Superior temporal gyrus (tissue), 1 donor: ENCODE measurements around the gene SIRT3.

ENCODE experiments used
- DNase-seq: peaks from one replicate; pipeline ENCODE4 v3.0.0-alpha.2; 2016; ENCODE audit errors: extremely low spot score

Gene SIRT3

DNA sequence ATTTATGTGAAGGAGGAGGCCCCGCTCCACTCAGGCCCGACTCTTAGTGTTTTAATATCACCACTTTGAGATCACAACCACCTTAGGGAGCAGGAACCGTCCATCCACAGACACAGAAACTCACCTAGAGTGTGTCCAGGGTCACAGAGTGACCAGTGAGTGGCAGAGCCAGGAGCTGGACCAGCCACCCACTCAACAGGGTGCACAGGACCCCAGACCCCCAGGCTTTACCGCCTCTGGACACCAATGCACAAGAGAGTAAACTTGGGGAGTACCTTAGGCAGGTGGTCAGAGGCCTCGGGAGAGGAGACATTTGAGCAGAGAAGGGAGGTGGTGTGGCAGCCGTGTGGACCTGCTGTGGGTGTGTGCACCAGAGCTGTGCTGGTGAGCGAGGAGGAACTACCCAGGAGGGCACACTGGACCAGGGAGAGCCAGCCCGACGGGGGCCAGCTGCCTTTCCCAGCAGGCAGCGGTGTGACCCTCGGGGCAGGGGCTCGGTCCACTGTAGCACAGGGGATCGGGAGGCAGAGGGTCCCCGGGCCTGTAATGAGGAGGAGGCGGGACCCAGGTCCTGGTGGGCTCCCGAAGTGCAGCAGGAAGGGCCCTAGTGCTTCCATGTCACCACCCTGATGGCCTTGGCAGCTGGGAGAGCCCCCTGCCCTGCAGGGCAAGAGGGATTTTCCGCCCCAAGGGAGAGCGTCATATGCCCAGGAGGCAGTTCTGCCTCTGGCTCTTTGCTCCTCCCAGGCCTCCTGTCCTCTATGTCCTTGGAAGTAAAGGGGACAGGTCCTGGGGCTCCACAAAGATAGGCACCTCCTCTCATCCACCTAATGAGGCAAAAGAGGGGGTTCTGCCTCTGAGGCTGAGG lies 34.5 kb upstream of the SIRT3 start:
- DNase-seq: no peak

- peak; percentile 41 for DNase-seq
Observed at GRCh38 chr11:269146-269890, 33.2 kb upstream of the SIRT3 start.

DNA sequence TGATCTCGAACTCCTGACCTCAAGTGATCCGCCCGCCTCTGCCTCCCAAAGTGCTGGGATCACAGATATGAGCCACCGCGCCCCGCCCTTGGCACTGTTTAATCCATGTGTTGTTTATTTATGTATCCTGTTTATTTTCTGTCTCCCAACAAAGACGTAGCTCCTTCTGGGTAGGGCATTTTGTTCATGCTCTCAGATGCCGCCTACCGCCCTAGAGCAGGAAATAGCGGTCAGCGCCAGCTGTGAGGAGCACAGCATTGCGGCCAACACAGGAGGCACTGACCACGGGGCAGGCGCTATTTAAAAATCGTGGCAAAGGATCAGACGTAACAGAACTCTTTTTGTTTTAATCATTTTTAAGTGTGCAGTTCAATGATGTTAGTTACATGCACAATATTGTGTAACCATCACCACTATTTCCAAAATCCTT lies 32.6 kb upstream of the SIRT3 start:
- DNase-seq: peak; percentile 21

- no peak for DNase-seq
Observed at GRCh38 chr11:267491-267994, 31.4 kb upstream of the SIRT3 start.

DNA sequence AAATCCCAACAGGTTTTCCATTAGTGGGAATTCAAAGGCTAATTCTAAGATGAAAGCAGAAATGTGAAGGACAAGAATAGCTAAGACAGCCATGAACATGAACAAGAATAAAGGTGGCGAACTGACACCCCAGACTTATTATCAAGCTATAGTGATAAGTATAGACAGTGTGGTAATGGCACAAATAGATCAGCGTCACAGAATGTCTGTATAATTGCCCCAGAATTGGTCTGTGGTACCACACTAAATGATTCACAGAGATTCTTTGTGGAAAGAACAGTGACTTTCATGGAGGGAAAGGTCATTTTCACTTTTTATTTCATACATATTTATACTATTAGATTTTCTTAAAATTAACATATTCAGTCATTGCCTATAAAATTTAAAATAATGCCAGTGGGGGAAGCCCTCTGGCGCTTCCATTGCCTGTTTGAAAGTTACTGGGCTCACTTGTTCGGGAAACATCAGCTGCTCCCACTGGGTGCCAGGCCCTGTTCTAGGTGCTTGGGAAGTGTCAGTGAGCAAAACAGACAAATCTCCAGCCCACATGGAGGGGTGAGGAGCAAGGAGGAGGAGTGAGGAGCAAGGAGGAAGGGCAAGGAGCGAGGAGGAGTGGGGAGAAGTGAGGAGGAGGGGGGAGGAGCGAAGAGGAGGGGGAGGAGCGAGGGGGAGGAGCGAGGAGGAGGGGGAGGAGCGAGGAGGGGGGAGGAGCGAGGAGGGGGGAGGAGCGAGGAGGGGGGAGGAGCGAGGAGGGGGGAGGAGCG lies 30.7 kb upstream of the SIRT3 start:
- no peak for DNase-seq

DNA sequence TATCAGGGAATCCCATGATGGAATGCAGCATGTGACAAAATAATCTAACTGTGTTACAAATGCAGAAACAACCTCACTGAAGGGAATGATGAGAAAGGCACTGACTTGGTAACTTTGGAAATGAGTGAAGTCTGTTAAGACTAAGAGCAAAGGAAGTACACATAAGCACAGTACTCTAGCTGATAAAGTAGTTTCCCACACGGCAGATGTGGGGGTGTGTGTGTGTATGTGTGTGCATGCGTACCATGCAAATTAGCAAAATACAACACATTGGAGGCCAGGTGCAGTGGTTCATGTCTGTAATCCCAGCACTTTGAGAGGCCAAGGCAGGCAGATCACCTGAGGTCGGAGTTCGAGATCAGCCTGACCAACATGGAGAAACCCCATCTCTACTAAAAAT lies 25.5 kb upstream of the SIRT3 start:
- DNase-seq: no peak

DNA sequence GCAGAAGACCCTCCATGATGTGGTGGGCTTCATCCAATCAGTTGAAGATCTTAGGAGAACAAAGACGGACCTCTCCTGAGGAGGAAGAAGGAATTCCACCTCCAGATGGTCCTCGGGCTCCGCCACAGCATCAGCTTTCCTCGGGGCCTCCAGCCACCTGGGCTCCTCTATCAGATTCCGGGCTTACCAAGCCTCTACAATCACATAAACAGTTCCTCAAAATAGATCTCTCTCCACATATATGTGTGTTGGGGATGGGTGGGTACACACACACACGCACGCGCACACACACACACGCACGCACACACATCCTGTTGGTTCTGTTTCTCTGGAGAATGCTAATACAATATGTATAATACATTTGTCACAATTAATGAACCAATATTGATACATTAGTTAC lies 23.3 kb upstream of the SIRT3 start:
- DNase-seq: no peak

- no peak for DNase-seq
Observed at GRCh38 chr11:257766-258493, 21.8 kb upstream of the SIRT3 start.

DNA sequence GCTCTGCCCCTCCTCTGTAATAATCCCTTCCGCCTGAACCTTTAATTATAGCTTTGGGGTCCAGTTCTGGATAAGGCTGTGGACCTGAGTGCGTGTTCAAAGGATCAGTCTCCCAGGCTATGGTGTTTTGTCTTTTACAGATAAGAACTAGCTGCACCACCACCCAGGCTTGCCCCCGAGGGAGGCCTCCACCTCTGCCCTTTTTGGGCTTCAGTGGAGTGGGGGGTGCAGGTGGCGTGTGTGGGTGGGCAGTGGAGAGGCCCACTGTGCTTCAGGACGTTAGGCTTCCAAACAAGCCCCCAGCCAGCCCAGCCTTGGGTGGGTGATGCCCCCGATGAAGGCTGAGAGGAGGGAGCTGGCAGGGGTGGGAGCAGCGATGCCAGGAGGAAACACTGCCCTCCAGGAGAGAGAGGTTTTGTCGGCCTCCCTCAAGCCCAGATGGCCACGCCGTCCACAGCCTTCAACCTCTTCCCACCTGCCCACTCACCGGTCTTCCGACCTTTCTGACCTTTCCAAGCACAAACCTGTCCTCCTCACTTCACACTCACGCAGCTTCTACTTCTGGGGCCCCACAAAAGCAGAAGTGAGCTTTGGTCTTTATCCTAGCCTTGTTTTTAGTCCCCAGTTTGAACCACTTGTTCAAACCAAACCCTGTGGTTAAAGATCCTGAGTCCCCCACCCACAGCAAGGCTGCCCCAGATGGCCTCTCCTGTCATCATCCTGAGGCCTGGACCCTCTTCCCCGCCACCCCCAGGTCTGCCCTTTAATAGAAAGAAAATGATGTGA lies 21.0 kb upstream of the SIRT3 start:
- no peak for DNase-seq

GRCh38 chr11:255816-256215 lies 19.7 kb upstream of the SIRT3 start:
- no peak for DNase-seq

DNA sequence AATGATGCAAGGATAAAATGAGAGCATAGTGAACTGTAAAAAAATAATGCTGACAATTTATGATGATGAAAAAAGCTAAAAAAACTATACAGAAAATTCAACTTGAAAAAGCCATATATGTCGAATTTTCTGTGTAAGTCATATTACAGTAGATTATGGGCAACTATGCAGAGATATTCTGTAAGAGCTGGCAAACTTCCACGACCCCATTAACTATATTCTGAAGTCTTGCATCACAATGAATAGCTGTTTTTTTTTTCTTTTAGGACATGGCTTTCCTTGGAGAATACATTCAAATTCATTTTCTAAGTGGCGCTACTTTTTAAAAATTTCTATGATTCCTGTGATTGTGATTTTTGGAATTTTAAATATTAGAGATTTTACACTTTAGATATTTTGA lies 19.0 kb upstream of the SIRT3 start:
- no peak for DNase-seq

- no peak for DNase-seq
Observed at GRCh38 chr11:253886-254270, 17.7 kb upstream of the SIRT3 start.

- DNase-seq: no peak
Observed at GRCh38 chr11:253160-253885, 17.2 kb upstream of the SIRT3 start.

DNA sequence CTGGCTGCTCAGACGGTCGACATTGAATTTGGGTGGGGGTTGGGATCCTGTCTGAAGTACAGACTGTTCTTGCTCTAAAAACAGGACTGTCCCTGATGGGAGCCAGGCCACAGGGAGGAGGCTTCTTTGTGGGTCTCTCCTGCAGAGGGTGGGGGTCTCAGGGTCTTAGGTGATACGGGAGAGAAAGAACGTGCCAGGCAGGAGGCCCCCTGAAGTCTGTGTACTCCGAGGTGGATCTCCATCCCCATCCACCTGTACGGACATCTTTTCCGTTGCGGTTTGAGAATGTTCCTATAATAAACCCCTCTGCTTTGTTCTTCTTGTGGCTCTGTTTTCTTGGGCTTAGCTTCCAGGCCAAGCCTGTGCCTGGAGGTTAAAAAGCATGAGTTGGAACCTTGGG lies 16.5 kb upstream of the SIRT3 start:
- DNase-seq: no peak

- no peak for DNase-seq
Observed at GRCh38 chr11:251550-251949, 15.4 kb upstream of the SIRT3 start.

- DNase-seq: peak; percentile 54
Observed at GRCh38 chr11:250740-251299, 14.7 kb upstream of the SIRT3 start.

- DNase-seq: no peak
Observed at GRCh38 chr11:250274-250673, 14.1 kb upstream of the SIRT3 start.

DNA sequence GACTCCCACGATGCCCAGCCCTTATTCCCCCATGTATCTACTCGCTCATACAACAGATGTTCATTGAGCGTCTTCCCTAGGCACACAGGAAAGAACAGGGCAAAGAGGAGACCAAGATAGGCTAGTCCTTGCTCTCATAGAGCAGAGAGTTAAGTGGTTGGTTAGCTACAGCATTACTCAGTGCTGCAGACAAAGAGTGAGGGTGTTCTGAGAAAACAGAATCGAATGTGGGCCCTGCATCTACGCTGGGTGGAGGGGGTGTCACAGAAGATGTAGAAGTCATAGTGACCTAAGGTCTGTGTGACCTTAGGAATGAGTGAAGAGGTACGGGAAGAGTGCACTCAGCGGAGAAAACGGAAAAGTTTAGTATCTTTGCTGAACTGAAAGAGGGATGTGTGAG lies 12.9 kb upstream of the SIRT3 start:
- DNase-seq: no peak

DNA sequence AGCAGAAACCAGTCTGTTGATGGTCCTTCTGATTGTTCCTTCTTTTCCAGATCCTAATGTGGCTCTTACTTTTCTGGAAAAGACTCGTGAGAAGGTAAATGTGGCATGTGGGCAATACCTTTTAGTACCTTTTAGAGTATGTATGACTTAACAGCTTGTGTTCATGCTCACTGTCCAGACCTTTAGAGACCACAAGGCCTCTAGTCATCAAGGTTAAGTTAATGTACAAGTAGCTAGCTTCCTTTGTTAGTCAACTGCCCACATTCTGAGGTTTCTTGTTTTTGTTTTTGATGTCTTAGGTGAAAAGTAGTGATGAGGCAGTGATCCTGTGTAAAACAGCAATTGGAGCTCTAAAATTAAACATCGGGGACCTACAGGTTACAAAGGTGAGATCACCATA lies 8.2 kb upstream of the SIRT3 start:
- no peak for DNase-seq

DNA sequence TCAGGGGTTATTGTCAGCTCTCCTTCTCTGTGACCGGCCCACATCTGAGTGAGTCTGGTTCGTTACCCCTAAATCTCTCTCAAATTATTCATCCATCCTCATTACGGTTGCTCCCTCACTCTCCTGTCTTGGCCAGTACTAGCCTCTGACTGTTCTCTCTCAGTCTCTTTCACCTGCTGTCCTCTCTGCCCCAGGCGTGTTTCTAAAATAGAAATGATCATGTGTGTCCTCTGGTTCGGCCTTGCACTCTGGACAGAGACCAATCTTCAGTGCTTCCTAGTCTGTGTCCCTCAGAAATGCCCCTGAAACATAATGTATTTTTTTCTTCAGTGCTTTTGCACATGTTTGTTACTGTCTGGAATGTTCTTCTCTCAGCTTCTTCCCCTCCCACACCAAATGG lies 5.5 kb upstream of the SIRT3 start:
- no peak for DNase-seq
